Stimulated activated effector memory CD8-positive, alpha-beta T cell treated with anti-CD3 and anti-CD28 coated beads, Interleukin-12 subunit alpha, Interleukin-12 subunit beta, amount 100 ng/mL, for 72 hours (primary cell): ENCODE data around the gene MED12L.

Source experiments
- ATAC-seq: fragments of 150-1000 bp; cut with Tn5 transposase; 2 replicates; pipeline ENCODE4 v1.10.0; 2021
- DNase-seq, 2 donors: peaks; one replicate each; pipeline ENCODE4 v3.0.0; 2021 to 2022; ENCODE audit warnings: low spot score in 2 of 2
- H3K27ac Mint-ChIP-seq: one replicate; pipeline ENCODE4 v1.8.0; 2022; ENCODE audit warnings: mild to moderate bottlenecking, mixed read lengths
- H3K36me3 Mint-ChIP-seq: one replicate; pipeline ENCODE4 v1.8.0; 2022; ENCODE audit warnings: mild to moderate bottlenecking, mixed read lengths
- H3K4me1 Mint-ChIP-seq: one replicate; pipeline ENCODE4 v1.8.0; 2022; ENCODE audit warnings: mixed read lengths
- H3K4me3 Mint-ChIP-seq: one replicate; pipeline ENCODE4 v1.8.0; 2022; ENCODE audit warnings: mild to moderate bottlenecking, mixed read lengths
- H3K9me3 Mint-ChIP-seq: one replicate; pipeline ENCODE4 v1.8.0; 2022; ENCODE audit warnings: mixed read lengths

MED12L gene

DNA sequence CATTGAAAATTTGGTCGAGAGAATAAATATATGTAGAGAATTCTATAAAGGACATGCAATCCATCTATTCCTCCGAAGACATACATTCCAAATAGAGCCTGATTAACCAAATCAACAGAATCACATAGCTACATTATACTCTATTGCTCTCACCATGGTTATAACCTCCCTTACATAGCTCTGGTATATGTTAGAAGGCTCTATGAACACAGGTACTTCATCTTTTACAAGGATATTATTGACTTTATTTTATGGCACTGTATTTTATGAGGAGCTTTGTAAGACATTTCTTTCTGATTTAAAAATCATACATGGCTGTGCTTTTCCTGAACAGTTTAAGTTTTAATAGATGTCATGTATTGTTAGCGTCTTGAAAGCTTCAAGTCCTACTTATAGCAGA, 370.6 kb downstream of the MED12L start:
- Mint-ChIP-seq H3K4me3 (no peak overlapping the region), H3K4me1 (peaks cover 5% of the 10 kb centered on the region), H3K27ac (no peak overlapping the region), H3K9me3 (no peaks in the 10 kb centered on the region), H3K36me3 (no peaks in the 10 kb centered on the region)
- ATAC-seq: no peak
- no peak for DNase-seq

- H3K4me1 Mint-ChIP-seq: no peaks in the 10 kb centered on the region
- H3K27ac Mint-ChIP-seq: no peak overlapping the region
- H3K9me3 Mint-ChIP-seq: no peaks in the 10 kb centered on the region
- no peak overlapping the region for H3K4me3 Mint-ChIP-seq
- H3K36me3 Mint-ChIP-seq: no peaks in the 10 kb centered on the region
- DNase-seq (no peak), ATAC-seq (no peak)
Observed at GRCh38 chr3:151459358-151459757, 373.9 kb downstream of the MED12L start.

GRCh38 chr3:151460228-151460627, 374.8 kb downstream of the MED12L start:
- Mint-ChIP-seq H3K27ac (no peak overlapping the region), H3K4me1 (no peaks in the 10 kb centered on the region), H3K36me3 (no peaks in the 10 kb centered on the region), H3K9me3 (no peaks in the 10 kb centered on the region), H3K4me3 (no peak overlapping the region)
- ATAC-seq (no peak), DNase-seq (no peak)

GRCh38 chr3:151460774-151461450, 375.4 kb downstream of the MED12L start, which contains the start of gene IGSF10:
Gene IGSF10 (minus strand): TSS chr3:151461061. CDS start chr3:151458709, 2,352 bp downstream.
- H3K4me3 Mint-ChIP-seq: no peak within 1 kb of the TSS
- no peaks in the 10 kb centered on the region for H3K36me3 Mint-ChIP-seq
- ATAC-seq (peak; percentile 16), DNase-seq (no peak)
- no peaks in the 10 kb centered on the region for H3K4me1 Mint-ChIP-seq
- no peaks in the 10 kb centered on the region for H3K9me3 Mint-ChIP-seq
- no peak within 1 kb of the TSS for H3K27ac Mint-ChIP-seq

- no peak for ATAC-seq
- Mint-ChIP-seq H3K27ac (no peak overlapping the region), H3K4me3 (no peak overlapping the region), H3K9me3 (no peaks in the 10 kb centered on the region), H3K4me1 (no peaks in the 10 kb centered on the region), H3K36me3 (no peaks in the 10 kb centered on the region)
- DNase-seq: no peak
Observed at GRCh38 chr3:151462278-151462780, 376.9 kb downstream of the MED12L start.

DNA sequence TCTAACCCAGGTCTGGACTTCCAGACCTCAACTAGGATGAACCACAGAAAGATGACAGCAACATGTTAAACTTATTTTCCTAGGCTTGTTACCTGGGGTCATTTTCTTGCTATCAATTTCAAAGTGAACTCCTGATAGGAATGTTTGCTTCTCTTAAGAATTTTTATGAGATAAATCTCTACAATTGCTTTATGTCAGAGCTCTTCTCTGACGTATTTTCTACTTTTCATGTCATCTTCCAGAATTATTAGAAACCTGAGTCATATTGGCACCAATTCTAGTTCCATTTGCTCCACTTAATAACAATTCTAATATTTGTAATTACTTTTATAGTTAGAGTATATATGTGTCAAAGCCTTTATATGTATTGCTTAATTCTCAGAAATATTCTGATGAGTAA, 377.5 kb downstream of the MED12L start:
- ATAC-seq (no peak), DNase-seq (no peak)
- no peaks in the 10 kb centered on the region for H3K4me1 Mint-ChIP-seq
- H3K36me3 Mint-ChIP-seq: no peaks in the 10 kb centered on the region
- no peak overlapping the region for H3K27ac Mint-ChIP-seq
- H3K9me3 Mint-ChIP-seq: no peaks in the 10 kb centered on the region
- no peak overlapping the region for H3K4me3 Mint-ChIP-seq

DNA sequence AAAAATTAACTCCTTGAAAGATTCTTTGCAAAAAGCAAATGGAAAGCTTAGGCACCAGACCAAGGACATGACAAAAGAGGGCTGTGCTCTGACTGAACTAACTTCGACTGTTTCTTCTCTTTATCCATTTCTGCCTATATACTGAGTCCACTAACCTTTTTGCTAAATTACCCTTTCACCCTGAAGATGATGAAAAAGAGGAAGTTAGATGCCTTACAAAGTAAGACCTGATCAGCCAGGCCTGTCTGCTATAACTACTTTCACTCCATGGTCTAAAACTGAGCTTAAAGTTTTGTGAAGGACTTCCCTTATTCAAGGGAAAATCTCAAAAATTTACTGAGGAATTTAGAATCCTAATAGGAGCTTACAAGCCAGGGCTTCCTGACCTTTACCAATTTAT, 381.6 kb downstream of the MED12L start:
- Mint-ChIP-seq H3K9me3 (no peaks in the 10 kb centered on the region), H3K4me3 (no peak overlapping the region), H3K4me1 (no peaks in the 10 kb centered on the region), H3K27ac (no peak overlapping the region), H3K36me3 (no peaks in the 10 kb centered on the region)
- no peak for DNase-seq
- no peak for ATAC-seq

GRCh38 chr3:151468284-151468917, 382.9 kb downstream of the MED12L start:
- Mint-ChIP-seq H3K9me3 (no peaks in the 10 kb centered on the region), H3K27ac (no peak overlapping the region), H3K36me3 (no peaks in the 10 kb centered on the region), H3K4me3 (no peak overlapping the region), H3K4me1 (no peaks in the 10 kb centered on the region)
- DNase-seq: peak; percentile 16 to 58
- peak; percentile 56 for ATAC-seq

- H3K4me1 Mint-ChIP-seq: no peaks in the 10 kb centered on the region
- ATAC-seq: no peak
- no peaks in the 10 kb centered on the region for H3K9me3 Mint-ChIP-seq
- no peak overlapping the region for H3K27ac Mint-ChIP-seq
- H3K4me3 Mint-ChIP-seq: no peak overlapping the region
- no peak for DNase-seq
- H3K36me3 Mint-ChIP-seq: no peaks in the 10 kb centered on the region
Observed at GRCh38 chr3:151476344-151477018, 391.0 kb downstream of the MED12L start.

- Mint-ChIP-seq H3K4me1 (no peaks in the 10 kb centered on the region), H3K4me3 (no peak overlapping the region), H3K27ac (no peak overlapping the region), H3K36me3 (no peaks in the 10 kb centered on the region), H3K9me3 (peaks cover 8% of the 10 kb centered on the region)
- no peak for DNase-seq
- no peak for ATAC-seq
Observed at GRCh38 chr3:151477591-151478334, 392.3 kb downstream of the MED12L start.

GRCh38 chr3:151478335-151478697, 392.9 kb downstream of the MED12L start:
- no peak for DNase-seq
- no peak overlapping the region for H3K4me3 Mint-ChIP-seq
- H3K27ac Mint-ChIP-seq: no peak overlapping the region
- peaks cover 8% of the 10 kb centered on the region for H3K9me3 Mint-ChIP-seq
- no peaks in the 10 kb centered on the region for H3K4me1 Mint-ChIP-seq
- H3K36me3 Mint-ChIP-seq: no peaks in the 10 kb centered on the region
- no peak for ATAC-seq

GRCh38 chr3:151479452-151479851, 394.0 kb downstream of the MED12L start:
- no peak overlapping the region for H3K27ac Mint-ChIP-seq

DNA sequence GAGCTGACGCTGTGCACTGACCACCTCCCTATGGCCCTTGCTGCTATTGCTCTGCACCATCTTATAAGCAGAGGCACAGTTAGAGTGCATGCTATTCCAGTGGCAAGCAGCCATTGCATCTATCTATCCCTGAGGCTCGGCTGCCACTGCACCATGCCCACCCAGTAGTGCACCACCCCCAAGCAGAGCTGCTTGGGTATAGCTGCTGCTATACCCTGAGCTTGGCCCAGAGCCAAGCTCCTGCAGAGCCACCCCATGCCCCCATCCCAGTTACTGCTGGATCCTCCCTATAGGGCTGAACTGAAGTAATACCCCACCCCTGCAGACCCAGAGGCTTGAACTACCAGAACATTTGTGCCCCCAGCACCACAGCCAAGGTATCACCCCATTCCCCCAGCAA, 395.0 kb downstream of the MED12L start:
- H3K4me3 Mint-ChIP-seq: no peak overlapping the region
- no peak overlapping the region for H3K27ac Mint-ChIP-seq
- DNase-seq: no peak
- H3K36me3 Mint-ChIP-seq: no peaks in the 10 kb centered on the region
- H3K4me1 Mint-ChIP-seq: no peaks in the 10 kb centered on the region
- peaks cover 8% of the 10 kb centered on the region for H3K9me3 Mint-ChIP-seq
- ATAC-seq: peak; percentile 42

More at GRCh38 chr3:151479452-151479851, 394.0 kb downstream of the MED12L start:
- no peak for ATAC-seq
- Mint-ChIP-seq H3K36me3 (no peaks in the 10 kb centered on the region), H3K4me3 (no peak overlapping the region), H3K9me3 (peaks cover 8% of the 10 kb centered on the region), H3K4me1 (no peaks in the 10 kb centered on the region)
- no peak for DNase-seq

GRCh38 chr3:151483488-151483887, 398.0 kb downstream of the MED12L start:
- DNase-seq (no peak), ATAC-seq (no peak)
- Mint-ChIP-seq H3K4me1 (no peaks in the 10 kb centered on the region), H3K9me3 (peaks cover 8% of the 10 kb centered on the region), H3K27ac (no peak overlapping the region), H3K4me3 (no peak overlapping the region), H3K36me3 (no peaks in the 10 kb centered on the region)

DNA sequence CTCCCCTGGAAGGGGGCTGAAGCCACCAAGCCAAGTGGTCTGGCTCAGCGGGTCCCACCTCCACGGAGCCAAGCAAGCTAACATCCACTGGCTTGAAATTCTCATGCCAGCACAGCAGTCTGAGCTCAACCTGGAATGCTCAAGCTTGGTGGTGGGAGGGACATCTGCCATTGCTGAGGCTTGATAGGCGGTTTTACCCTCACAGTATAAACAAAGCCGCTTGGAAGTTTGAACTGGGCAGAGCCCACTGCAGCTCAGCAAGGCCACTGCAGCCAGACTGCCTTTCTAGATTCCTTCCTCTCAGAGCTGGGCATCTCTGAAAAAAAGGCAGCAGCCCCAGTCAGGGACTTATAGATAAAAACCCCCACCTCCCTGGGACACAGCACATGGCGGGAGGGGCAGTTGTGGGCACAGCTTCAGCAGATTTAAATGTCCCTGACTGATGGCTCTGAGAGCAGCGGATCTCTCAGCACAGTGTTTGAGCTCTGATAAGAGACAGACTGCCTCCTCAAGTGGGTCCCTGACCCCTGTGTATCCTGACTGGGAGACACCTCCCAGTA, 398.6 kb downstream of the MED12L start:
- H3K36me3 Mint-ChIP-seq: no peaks in the 10 kb centered on the region
- H3K9me3 Mint-ChIP-seq: peaks cover 8% of the 10 kb centered on the region
- H3K4me1 Mint-ChIP-seq: no peaks in the 10 kb centered on the region
- ATAC-seq (no peak), DNase-seq (no peak)
- H3K4me3 Mint-ChIP-seq: no peak overlapping the region
- no peak overlapping the region for H3K27ac Mint-ChIP-seq
